Bone marrow (tissue), 2 donors: ENCODE measurements around the gene ITM2B.

Source experiments
- DNase-seq, 2 donors: peaks; one replicate each; lab custom pipeline; 2025; lab: John Stamatoyannopoulos, UW

ITM2B gene

GRCh38 chr13:48311223-48311622 lies 78.2 kb downstream of the ITM2B start:
- DNase-seq = no peak

- DNase-seq = no peak
Observed at GRCh38 chr13:48315969-48316650, 83.1 kb downstream of the ITM2B start.

GRCh38 chr13:48316826-48317510 lies 84.0 kb downstream of the ITM2B start:
- no peak for DNase-seq

GRCh38 chr13:48317511-48318376 lies 84.7 kb downstream of the ITM2B start:
- no peak for DNase-seq

GRCh38 chr13:48318377-48318811 lies 85.4 kb downstream of the ITM2B start:
- no peak for DNase-seq

GRCh38 chr13:48318821-48319511 lies 86.0 kb downstream of the ITM2B start:
- DNase-seq = no peak
